Choroid plexus epithelial cell (primary cell): ENCODE data around the gene TAS1R3.

Experiments
- DNase-seq: peaks from one replicate; pipeline ENCODE4 v3.0.0-alpha.2; 2010; ENCODE audit warnings: low read depth
- H3K4me3 ChIP-seq: 2 replicates; pipeline ENCODE4 v1.5.1; 2011; ENCODE audit warnings: low read depth, mild to moderate bottlenecking, control low read depth, low read length, moderate library complexity
- TF ChIP-seq, protein P1 (sequence below): conservative IDR thresholded peaks from 2 replicates; pipeline ENCODE4 v1.5.1; 2011; ENCODE audit warnings: low read depth, mild to moderate bottlenecking, control low read depth, inconsistent platforms, low read length, moderate library complexity

Gene TAS1R3

DNA sequence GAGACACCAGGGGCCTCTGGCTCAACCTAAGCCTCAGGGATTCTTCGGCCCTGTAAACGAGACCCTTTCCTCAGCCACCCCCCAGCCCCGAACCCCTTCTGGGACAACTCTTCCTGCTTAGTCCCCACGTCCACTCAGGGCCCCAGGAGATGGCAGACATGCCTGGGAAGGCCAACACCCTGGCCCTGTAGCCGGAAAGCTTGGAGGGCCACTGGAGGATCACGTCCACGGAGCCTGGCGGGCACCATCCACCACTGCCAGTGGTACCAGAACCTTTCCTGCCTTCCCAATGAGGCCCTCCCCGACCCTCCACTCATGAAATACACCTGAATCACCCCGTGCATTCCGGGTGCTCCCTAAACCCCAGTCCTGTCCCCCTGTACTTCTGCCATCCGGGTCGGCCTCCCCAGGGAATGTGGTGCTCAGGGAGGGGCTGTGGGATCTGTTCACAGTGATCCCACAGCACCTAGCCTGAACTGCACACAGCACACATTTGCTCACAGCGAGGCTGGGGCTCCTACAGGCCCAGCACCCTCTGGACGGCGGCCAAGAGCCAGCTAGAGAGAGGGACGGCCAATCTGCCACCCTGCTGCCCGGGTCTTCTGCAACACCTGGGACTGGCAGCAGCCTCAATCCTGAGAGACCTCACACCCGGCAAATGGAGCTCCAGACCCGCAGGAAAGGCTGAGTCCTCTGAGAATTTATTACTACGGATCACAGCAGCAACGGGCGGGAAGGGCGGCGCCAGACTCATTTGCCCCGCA is 42.2 kb downstream of the TAS1R3 start:
- TF ChIP-seq, protein P1, sequence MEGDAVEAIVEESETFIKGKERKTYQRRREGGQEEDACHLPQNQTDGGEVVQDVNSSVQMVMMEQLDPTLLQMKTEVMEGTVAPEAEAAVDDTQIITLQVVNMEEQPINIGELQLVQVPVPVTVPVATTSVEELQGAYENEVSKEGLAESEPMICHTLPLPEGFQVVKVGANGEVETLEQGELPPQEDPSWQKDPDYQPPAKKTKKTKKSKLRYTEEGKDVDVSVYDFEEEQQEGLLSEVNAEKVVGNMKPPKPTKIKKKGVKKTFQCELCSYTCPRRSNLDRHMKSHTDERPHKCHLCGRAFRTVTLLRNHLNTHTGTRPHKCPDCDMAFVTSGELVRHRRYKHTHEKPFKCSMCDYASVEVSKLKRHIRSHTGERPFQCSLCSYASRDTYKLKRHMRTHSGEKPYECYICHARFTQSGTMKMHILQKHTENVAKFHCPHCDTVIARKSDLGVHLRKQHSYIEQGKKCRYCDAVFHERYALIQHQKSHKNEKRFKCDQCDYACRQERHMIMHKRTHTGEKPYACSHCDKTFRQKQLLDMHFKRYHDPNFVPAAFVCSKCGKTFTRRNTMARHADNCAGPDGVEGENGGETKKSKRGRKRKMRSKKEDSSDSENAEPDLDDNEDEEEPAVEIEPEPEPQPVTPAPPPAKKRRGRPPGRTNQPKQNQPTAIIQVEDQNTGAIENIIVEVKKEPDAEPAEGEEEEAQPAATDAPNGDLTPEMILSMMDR: no peak
- H3K4me3 ChIP-seq: peak overlapping the region; percentile 2
- no peak for DNase-seq

DNA sequence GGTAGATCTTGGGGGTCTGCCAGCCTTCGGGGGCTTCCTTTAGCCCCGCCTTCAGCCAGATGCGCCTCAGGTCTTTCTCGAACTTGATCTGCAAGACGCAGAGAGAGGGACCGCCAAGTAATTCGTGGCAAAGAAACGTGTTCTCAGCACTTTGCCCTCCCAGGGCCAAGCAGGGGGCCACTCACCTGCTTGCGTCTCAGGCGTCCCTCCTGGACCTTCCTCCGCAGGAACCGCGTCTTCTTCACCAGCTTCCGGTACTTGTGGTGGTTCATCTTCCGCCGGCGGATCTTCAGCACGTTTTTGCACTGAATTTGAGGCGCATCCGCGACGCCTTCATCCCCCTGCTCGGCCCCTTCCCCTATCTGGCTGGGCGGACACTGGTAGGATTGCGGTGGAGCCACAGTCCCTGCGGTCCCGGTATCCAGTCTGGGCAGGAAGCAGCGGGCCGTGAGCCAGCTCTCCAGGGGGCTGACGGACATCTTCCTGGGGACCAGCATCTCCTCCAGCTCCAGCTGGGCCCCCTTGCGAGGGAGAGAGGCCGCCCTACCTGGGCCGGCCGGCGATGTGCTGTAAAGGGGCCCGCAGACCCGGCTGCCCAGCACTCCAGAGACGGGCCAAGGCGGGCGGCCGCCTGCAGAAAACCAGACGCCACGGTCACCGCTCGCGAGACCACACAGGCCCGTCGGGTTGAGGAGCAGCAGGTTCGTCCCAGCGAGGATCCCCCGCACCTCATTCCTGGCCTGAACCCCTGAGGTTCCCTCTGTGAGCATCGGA is 42.9 kb downstream of the TAS1R3 start:
- no peak for DNase-seq
- H3K4me3 ChIP-seq: peak overlapping the region; percentile 85
- TF ChIP-seq, protein P1: no peak

DNA sequence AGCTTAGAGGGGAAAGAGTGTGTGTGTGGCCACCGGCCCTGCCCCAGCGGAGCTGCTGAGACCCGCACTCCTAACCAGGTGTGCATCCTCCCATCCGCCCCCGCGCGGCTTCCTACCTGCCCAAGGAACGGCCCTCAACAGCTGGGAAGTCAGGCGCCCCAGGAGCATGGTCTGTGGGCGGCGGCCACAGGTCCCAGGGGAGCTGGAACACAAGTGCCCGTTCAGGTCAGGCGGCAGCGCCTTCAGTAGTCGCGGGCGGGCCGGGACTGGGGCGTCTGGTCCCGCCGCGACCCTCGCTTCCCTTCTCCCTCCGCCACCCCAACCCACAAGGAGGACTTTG is 43.5 kb downstream of the TAS1R3 start:
- H3K4me3 ChIP-seq: peak overlapping the region; percentile 85
- DNase-seq: no peak
- TF ChIP-seq, protein P1: no peak

DNA sequence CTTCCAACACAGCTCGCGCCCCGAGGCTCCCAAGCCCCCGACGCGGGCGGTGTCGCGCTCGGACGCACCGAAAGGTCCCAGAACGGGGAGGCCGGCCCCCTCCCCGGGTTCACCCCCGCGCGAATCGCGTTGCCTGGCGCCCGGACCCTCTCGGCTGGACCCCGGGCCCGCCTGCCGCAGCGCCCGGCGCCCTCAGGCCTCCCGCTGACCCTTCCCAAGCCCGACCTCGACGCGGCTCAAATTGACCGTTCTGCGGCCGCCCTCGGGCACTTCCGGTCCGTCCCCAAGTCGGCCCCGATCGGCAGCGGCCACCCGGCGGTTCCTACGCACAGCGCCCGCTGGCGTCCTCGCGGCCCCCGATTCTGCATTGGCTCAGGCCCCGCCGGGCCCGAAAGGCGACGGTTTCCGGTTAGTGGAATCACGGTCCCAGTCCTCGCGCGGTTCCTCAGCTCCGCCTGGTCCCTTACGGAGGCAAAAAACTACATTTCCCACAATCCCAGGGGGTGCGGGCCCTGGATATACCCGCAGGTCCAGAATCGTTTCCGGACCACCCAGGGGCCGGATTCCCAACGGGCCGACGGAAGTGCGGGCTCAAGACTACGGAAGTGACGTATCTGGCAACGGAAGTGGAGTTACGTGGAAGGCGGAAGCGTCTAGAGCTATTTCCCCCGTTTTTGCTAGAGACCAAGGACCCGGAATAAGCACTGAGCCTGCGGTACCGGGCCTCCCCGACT is 44.0 kb downstream of the TAS1R3 start, which contains the start of gene AURKAIP1:
Gene AURKAIP1, minus strand, starts transcription at position 279 of the 734 bp plus-strand sequence. CDS start 451 bp downstream, outside the sequence.
- TF ChIP-seq, protein P1: peak; percentile 29
- peak; percentile 100 for DNase-seq
- peak within 1 kb of the TSS; percentile 85 for H3K4me3 ChIP-seq

DNA sequence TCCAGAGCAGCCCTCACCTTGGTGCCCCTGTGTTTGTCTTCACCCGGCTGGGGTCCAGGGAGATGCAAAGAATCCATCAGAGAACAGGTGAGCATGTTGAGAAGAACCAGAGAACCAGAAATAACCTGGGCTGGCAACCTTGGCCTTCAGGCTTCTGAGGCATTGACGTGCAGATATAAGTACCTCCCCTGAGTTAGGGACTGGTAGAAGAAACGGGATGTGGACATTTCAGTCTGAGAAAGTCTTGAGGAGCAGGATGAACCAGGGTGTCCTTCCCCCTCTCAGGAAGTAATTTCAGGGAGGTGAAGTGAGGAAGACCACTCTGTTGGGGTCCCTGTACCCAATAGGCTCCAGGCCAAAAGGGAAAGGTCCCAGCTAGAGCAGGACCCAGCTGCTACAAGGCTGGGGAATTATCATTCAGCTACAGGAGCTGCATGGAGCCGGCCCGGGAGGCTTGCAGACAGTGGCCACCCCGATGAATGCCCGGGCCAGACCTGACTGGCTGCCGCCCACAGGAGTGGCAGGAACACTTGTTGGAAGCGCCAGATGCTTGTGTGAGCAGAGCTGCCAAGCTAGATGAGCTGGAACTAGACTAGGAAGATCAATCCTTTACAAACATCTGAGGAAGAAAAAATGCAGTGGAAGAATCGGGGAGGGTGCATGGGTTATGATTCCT is 45.6 kb downstream of the TAS1R3 start:
- H3K4me3 ChIP-seq: no peak overlapping the region
- TF ChIP-seq, protein P1: no peak
- DNase-seq: no peak

DNA sequence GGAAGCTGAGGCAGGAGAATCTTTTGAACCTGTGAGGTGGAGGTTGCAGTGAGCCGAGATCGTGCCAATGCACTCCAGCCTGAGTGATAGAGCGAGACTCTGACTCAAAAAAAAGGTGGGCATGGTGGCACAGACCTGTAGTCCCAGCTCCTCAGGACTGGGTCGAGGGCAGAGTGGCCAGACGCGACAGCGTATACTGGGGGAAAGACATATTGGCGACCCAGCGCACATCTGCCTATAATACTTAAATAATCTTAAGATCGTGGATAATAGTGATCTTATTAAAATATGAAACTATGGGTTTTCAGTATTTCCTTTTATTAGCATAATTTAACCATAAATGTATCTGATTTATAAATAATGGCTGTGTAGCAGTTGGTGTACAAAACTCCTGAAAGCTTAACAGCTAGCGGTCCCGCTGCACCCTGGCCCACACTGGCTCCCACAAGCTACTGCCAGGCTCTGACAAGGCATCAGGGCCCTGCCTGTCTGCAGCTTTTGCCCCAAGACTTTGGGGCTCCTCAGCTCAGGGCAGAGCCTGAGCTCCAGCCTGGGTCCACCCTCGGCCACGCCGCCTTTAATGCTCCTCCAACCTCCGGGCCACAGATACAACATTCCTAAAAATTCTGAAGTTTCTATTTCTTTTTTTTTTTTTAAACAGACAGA is 46.6 kb downstream of the TAS1R3 start:
- TF ChIP-seq, protein P1: no peak
- H3K4me3 ChIP-seq: no peak overlapping the region
- no peak for DNase-seq
